ENCODE data around the gene DAB1.

Gene DAB1

GRCh38 chr1:57423656-57424211 lies at the start of gene DAB1:
TSS of gene DAB1 (minus strand) at chr1:57424060. CDS start at chr1:57291030, 133,030 bp downstream.
- no peak for DNase-seq (ENCODE audit: low read depth)

- no peak for DNase-seq (ENCODE audit: low read depth)
These were observed 49.6 kb upstream of the DAB1 start for GRCh38 chr1:57473448-57473847.

- no peak for DNase-seq (ENCODE audit: low read depth)
These were observed 48.1 kb upstream of the DAB1 start for GRCh38 chr1:57471995-57472394.

GRCh38 chr1:57470036-57470435 lies 46.2 kb upstream of the DAB1 start:
- DNase-seq (ENCODE audit: low read depth), result no peak

- DNase-seq (ENCODE audit: low read depth), result no peak
These were observed 45.0 kb upstream of the DAB1 start for GRCh38 chr1:57468641-57469523.

GRCh38 chr1:57467830-57468229 lies 44.0 kb upstream of the DAB1 start:
- no peak for DNase-seq (ENCODE audit: low read depth)

GRCh38 chr1:57464756-57465155 lies 40.9 kb upstream of the DAB1 start:
- no peak for DNase-seq (ENCODE audit: low read depth)

GRCh38 chr1:57463343-57463742 lies 39.5 kb upstream of the DAB1 start:
- no peak for DNase-seq (ENCODE audit: low read depth)

- no peak for DNase-seq (ENCODE audit: low read depth)
These were observed 37.5 kb upstream of the DAB1 start for GRCh38 chr1:57461405-57461804.

- no peak for DNase-seq (ENCODE audit: low read depth)
These were observed 27.7 kb upstream of the DAB1 start for GRCh38 chr1:57451516-57451915.

GRCh38 chr1:57450981-57451380 lies 27.1 kb upstream of the DAB1 start:
- DNase-seq (ENCODE audit: low read depth), result no peak

GRCh38 chr1:57447551-57447950 lies 23.7 kb upstream of the DAB1 start:
- DNase-seq (ENCODE audit: low read depth), result no peak

- no peak for DNase-seq (ENCODE audit: low read depth)
These were observed 19.1 kb upstream of the DAB1 start for GRCh38 chr1:57443004-57443403.

GRCh38 chr1:57440096-57440495 lies 16.2 kb upstream of the DAB1 start:
- no peak for DNase-seq (ENCODE audit: low read depth)

- no peak for DNase-seq (ENCODE audit: low read depth)
These were observed 7.5 kb upstream of the DAB1 start for GRCh38 chr1:57431400-57431799.

GRCh38 chr1:57424231-57425027 lies 569 bp upstream of the DAB1 start:
- DNase-seq (ENCODE audit: low read depth), result no peak

- DNase-seq (ENCODE audit: low read depth), result no peak
These were observed 665 bp downstream of the DAB1 start for GRCh38 chr1:57423135-57423655.

GRCh38 chr1:57422271-57423134 lies 1.4 kb downstream of the DAB1 start:
- DNase-seq (ENCODE audit: low read depth), result no peak

GRCh38 chr1:57421806-57422205 lies 2.1 kb downstream of the DAB1 start:
- no peak for DNase-seq (ENCODE audit: low read depth)

- DNase-seq (ENCODE audit: low read depth), result no peak
These were observed 2.7 kb downstream of the DAB1 start for GRCh38 chr1:57420981-57421785.

- no peak for DNase-seq (ENCODE audit: low read depth)
These were observed 4.9 kb downstream of the DAB1 start for GRCh38 chr1:57418971-57419370.
